DMS53 treated with DMSO at 0.1 percent for 48 hours (cell line): ENCODE measurements around the gene LHB.
"Not testable (repeated sequence)": the region's sequence is repeated elsewhere in the genome, so short reads cannot be mapped to it uniquely, and the experiment has no call there.

Experiments used
- DNase-seq: peaks from one replicate; lab custom pipeline; 2025; ENCODE audit not compliant: unreplicated experiment; lab: John Stamatoyannopoulos, UW

Gene LHB

GRCh38 chr19:49017041-49017665 lies at the start of gene LHB:
Gene LHB (minus strand): TSS chr19:49017091. CDS start chr19:49017081, 10 bp downstream.
- no peak for DNase-seq

- no peak for DNase-seq
These were observed 49.1 kb upstream of the LHB start for GRCh38 chr19:49065905-49066512.

- no peak for DNase-seq
These were observed 48.1 kb upstream of the LHB start, which contains the start of gene NTF4 for GRCh38 chr19:49064768-49065611. Gene NTF4 (minus strand): TSS chr19:49064818. CDS start chr19:49061997, 2,821 bp downstream.

- no peak for DNase-seq
These were observed 47.2 kb upstream of the LHB start for GRCh38 chr19:49064029-49064629.

- DNase-seq = no peak
These were observed 44.6 kb upstream of the LHB start for GRCh38 chr19:49061445-49061844.

- no peak for DNase-seq
These were observed 44.1 kb upstream of the LHB start for GRCh38 chr19:49061000-49061399.

GRCh38 chr19:49059053-49059452 lies 42.2 kb upstream of the LHB start:
- DNase-seq = no peak

GRCh38 chr19:49058562-49058961 lies 41.7 kb upstream of the LHB start:
- DNase-seq = no peak

- DNase-seq = no peak
These were observed 40.8 kb upstream of the LHB start, which contains the start of gene CGB7 for GRCh38 chr19:49057636-49058234. Gene CGB7 (minus strand): TSS chr19:49057749. CDS start chr19:49055375, 2,374 bp downstream.

- DNase-seq = not testable (repeated sequence)
These were observed 40.2 kb upstream of the LHB start for GRCh38 chr19:49056902-49057596.

GRCh38 chr19:49056101-49056901 lies 39.4 kb upstream of the LHB start:
- peak; percentile 46 for DNase-seq

GRCh38 chr19:49050376-49051033 lies 33.6 kb upstream of the LHB start:
- DNase-seq = not testable (repeated sequence)

GRCh38 chr19:49049834-49050233 lies 32.9 kb upstream of the LHB start:
- DNase-seq = not testable (repeated sequence)

- DNase-seq = not testable (repeated sequence)
These were observed 32.1 kb upstream of the LHB start, which contains the start of gene CGB8 for GRCh38 chr19:49049011-49049410. Gene CGB8 (minus strand): TSS chr19:49049111. CDS start chr19:49048739, 372 bp downstream.

- not testable (repeated sequence) for DNase-seq
These were observed 26.7 kb upstream of the LHB start, which contains the start of gene CGB5 for GRCh38 chr19:49043548-49043947. Gene CGB5 (plus strand): TSS chr19:49043848. CDS start chr19:49044210, 362 bp downstream.

GRCh38 chr19:49042666-49043065 lies 25.8 kb upstream of the LHB start:
- DNase-seq = not testable (repeated sequence)

- no peak for DNase-seq
These were observed 25.3 kb upstream of the LHB start for GRCh38 chr19:49042177-49042576.

GRCh38 chr19:49039736-49040135 lies 22.8 kb upstream of the LHB start:
- not testable (repeated sequence) for DNase-seq
